Measurements from ENCODE around the gene SSBP4. TPM values are rescaled to one million over a fixed set of nuclear protein-coding genes. Genes with fewer than 3 reads are reported as not detected.
"Not testable (repeated sequence)": the region's sequence is repeated elsewhere in the genome, so short reads cannot be mapped to it uniquely, and the experiment has no call there.

The SSBP4 gene
- polyA plus RNA-seq, 3 donors: 28.1 to 83.2 (median 72.5) TPM

GRCh38 chr19:18391509-18392075, 27.6 kb upstream of the SSBP4 start:
- no peak overlapping the region for H3K27ac ChIP-seq (ENCODE audit: low read depth, low read length)

GRCh38 chr19:18392417-18392816, 26.8 kb upstream of the SSBP4 start:
- 36 to 68% (median 43%) methylated on average over 11 of the region's 11 CpGs for WGBS, 3 donors
- no peak overlapping the region for H3K27ac ChIP-seq (ENCODE audit: low read depth, low read length)

More at GRCh38 chr19:18391509-18392075, 27.6 kb upstream of the SSBP4 start:
- 81 to 83% (median 82%) methylated on average over 9 of the region's 9 CpGs for WGBS, 3 donors

DNA sequence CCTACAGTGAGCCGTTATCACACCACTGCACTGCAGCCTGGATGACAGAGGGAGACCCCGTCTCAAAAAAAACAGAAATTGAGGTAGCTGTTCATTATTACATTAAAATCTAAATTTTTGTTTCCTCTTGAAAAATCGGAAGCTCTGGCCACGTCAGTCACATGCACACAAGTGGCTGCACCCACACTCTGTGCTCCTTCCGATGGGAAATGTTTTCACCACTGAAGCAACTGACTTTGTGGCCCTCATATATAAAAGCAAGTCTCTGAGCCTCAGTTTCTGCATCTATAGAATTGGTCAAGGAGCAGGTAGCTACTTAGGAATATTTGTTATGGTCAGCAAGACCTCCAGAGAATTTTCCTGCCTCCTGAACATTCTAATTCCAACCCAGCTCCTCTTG, 26.3 kb upstream of the SSBP4 start:
- WGBS, 3 donors: 41 to 78% (median 49%) methylated on average over 5 of the region's 5 CpGs

DNA sequence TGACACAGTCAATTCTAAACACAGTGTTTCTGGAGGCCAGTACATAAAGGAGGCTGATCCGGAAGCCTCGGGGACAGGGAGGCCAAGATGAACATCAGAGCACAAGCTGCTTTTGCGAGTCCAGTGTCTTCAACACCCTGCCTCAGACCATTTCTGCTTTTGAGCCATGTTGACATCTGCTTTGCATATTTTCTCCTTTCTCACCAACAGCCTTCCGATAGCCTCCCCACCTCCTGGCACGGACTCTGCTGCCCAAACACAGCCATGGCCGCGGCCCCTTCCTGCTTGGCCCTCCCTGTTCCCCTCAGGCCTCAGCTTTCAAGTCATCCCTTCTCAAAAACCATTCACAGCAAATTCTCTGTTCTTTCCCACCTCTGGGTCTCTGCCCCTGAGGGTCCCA, 25.4 kb upstream of the SSBP4 start:
- 32 to 77% (median 42%) methylated on average over 7 of the region's 7 CpGs for WGBS, 3 donors
- H3K27ac ChIP-seq (ENCODE audit: low read depth, low read length): no peak overlapping the region

More for the DNA sequence above, 26.3 kb upstream of the SSBP4 start:
- no peak overlapping the region for H3K27ac ChIP-seq (ENCODE audit: low read depth, low read length)

DNA sequence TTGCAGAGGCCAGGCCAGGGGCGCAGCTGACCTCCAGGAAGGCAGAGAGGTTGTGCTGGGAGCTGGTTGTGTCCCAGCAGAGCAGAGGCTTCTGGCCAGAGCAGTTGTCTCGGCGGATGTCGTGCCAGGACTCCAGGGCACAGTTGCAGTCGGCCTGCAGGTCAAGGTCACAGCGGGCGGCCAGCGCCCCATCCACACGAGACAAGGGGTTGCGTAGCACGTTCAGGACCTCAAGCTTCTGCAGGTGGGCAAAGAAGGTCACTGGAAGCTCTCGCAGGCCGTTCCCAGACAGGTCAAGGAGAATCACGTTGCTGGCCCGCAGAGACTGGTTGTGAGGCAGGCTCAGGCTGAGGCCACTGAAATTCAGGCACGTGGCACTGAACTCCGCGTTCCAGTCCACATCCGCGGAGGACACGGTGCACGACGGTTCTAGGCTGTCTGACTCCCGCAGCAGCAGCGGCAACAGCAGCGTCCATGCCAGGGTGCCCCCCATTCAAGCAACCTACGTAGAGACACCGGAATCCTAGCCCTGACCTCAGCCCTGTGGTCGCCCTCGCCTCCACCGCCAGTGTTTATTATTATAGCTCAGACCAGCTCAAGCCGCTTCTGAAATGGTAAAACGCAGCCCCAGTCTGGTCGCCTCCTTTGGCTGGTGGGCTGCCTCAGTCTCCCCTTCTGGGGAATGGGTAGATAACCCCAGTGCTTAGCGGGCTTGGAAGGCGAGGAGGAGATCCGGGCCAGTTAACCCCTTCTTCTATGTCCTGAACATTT, 22.5 kb upstream of the SSBP4 start:
- H3K27ac ChIP-seq (ENCODE audit: low read depth, low read length): no peak overlapping the region

DNA sequence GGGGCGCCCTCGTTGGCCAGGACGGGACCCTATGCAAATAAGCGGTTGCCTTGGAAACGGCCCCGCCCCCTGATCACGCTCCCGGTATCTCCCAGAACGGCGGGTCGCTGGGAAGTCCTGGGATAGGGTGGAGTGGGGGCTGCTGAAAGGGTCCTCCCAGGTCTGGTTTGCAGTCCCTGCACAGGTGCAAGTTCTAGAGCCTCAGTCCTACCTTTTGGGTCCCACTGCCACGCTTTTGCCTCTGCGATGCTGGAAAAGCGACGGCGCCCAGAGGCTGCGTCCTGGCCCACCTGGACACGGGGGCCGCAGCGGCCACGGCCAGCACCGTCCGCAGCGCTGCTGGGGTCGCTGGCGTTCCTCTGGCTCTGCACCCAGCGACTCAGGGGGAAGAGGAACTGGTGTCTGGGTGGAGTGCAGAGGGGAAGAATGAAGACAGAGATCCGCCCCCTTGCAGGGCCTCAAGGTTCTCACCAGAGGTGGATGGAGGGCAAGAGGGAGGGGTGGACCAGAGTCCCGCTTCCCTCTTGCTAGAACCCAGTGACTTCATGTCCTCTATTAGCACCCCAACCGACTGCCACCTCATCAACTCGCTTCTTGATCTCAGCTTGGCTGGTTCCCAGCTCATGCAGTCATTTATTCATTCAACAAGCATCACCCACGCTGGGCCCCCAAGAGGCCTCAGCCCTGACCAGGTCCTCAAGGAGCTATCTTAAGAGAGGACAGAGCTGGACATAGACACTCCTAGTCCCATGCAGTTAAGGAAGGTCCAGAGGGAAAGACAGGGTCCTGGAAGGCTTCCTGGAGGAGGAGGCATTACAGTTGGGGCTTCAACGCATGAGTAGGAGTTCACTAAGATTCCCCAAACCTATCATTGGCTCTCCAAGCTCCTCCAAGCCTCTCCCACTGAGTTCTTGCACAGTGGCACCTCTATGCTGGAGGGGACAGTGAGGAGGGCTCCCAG, 21.7 kb upstream of the SSBP4 start, which contains the start of gene LRRC25:
Gene LRRC25 (minus strand): TSS at position 381 of the 961 bp plus-strand sequence. CDS start 659 bp downstream, outside the sequence.
- no peak within 1 kb of the TSS for H3K27ac ChIP-seq (ENCODE audit: low read depth, low read length)
- WGBS, 3 donors: 13 to 20% (median 14%) methylated on average over 33 of the region's 33 CpGs

More for the DNA sequence above, 22.5 kb upstream of the SSBP4 start:
- 48 to 67% (median 63%) methylated on average over 37 of the region's 37 CpGs for WGBS, 3 donors

- 35 to 45% (median 40%) methylated on average over 6 of the region's 6 CpGs for WGBS, 3 donors
Observed at GRCh38 chr19:18399008-18399407, 20.2 kb upstream of the SSBP4 start.

GRCh38 chr19:18401580-18402112, 17.6 kb upstream of the SSBP4 start:
- 32 to 54% (median 37%) methylated on average over 7 of the region's 7 CpGs for WGBS, 3 donors
- no peak overlapping the region for H3K27ac ChIP-seq (ENCODE audit: low read depth, low read length)

More at GRCh38 chr19:18399008-18399407, 20.2 kb upstream of the SSBP4 start:
- H3K27ac ChIP-seq (ENCODE audit: low read depth, low read length): no peak overlapping the region

DNA sequence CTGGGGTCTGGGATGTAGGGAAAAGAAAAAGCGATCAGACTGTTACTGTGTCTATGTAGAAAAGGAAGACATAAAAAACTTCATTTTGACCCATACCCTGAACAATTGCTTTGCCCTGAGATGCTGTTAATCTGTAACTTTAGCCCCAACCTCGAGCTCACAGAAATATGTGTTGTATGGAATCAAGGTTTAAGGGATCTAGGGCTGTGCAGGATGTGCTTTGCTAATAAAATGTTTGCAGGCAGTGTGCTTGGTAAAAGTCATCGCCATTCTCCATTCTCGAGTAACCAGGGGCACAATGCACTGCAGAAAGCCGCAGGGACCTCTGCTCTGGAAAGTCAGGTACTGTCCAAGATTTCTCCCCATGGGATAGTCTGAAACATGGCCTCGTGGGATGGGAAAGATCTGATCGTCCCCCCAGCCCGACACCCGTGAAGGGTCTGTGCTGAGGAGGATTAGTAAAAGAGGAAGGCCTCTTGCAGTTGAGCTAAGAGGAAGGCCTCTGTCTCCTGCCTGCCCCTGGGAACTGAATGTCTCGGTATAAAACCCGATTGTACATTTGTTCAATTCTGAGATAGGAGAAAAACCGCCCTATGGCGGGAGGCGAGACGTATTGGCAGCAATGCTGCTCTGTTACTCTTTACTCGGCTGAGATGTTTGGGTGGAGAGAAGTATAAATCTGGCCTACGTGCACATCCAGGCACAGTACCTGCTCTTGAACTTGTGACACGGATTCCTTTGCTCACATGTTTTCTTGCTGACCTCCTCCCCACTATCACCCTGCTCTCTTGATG, 16.5 kb upstream of the SSBP4 start:
- H3K27ac ChIP-seq (ENCODE audit: low read depth, low read length): not testable (repeated sequence)
- WGBS, 3 donors: 50 to 71% (median 58%) methylated on average over 18 of the region's 18 CpGs

DNA sequence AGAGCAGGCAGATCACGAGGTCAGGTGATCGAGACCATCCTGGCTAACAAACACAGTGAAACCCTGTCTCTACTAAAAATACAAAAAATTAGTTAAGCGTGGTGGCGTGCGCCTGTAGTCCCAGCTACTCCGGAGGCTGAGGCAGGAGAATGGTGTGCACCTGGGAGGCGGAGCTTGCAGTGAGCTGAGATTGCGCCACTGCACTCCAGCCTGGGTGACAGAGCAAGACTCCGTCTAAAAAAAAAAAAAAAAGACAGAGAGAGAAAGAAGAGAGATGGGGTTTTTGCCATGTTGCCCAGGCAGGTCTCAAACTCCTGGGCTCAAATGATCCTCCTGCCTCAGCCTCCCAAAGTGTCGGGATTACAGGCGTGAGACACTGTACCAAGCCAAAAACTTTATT, 13.4 kb upstream of the SSBP4 start:
- not testable (repeated sequence) for H3K27ac ChIP-seq (ENCODE audit: low read depth, low read length)
- 87 to 92% (median 90%) methylated on average over 11 of the region's 11 CpGs for WGBS, 3 donors

DNA sequence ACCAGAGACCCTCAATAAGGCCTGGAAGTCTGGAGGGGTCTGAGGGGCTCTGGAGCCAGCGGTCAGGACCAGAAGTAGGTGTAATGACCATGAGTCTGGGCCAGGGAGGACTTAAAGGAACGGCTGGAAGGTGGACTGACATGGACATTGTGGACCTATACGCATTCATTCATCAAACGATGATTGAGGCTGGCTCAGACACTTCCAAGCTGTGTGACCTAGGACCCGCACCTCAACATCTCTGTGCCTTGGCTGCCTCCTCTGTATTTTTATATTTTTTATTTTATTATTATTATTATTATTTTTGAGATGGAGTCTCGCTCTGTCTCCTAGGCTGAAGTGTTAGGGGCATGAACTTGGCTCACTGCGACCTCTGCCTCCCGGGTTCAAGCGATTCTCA, 12.4 kb upstream of the SSBP4 start:
- WGBS, 3 donors: 92 to 96% (median 93%) methylated on average over 9 of the region's 9 CpGs

GRCh38 chr19:18408053-18408476, 11.1 kb upstream of the SSBP4 start:
- 46 to 54% (median 52%) methylated on average over 10 of the region's 10 CpGs for WGBS, 3 donors
- no peak overlapping the region for H3K27ac ChIP-seq (ENCODE audit: low read depth, low read length)

More for the DNA sequence above, 12.4 kb upstream of the SSBP4 start:
- no peak overlapping the region for H3K27ac ChIP-seq (ENCODE audit: low read depth, low read length)

DNA sequence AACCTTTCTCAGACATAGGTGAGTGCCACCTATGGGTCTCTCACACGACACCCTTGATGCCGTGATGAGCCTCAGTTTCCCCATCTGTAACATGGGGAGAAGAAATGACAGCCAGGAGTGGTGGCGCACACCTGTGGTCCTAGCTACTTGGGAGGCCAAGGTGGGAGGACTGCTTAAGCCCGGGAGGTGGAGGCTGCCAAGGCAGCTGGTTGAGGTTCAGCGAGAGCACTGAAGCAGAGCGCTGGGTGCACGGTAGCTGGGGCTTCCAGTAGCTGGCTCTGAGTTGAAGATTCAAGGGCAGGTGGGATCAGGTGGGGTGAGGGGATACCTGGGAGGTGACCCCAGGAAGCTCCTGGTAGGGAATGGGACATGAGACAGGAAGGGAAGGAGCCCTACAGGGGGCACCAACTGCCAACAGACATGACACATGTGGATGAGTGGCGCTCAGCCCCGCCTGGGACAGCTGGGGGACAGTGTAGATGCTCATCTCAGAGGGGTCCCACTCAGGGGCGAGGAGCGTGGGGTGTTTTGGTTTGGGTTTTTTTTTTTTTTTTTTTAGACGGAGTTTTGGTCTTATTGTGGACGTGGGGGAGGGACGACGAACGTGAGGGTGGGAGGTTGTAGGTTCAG, 6.5 kb upstream of the SSBP4 start:
- 76 to 81% (median 79%) methylated on average over 16 of the region's 16 CpGs for WGBS, 3 donors

GRCh38 chr19:18414504-18415177, 4.6 kb upstream of the SSBP4 start:
- peak overlapping the region; percentile 40 for H3K27ac ChIP-seq (ENCODE audit: low read depth, low read length)
- WGBS, 3 donors: 11 to 40% (median 11%) methylated on average over 11 of the region's 11 CpGs

More for the DNA sequence above, 6.5 kb upstream of the SSBP4 start:
- no peak overlapping the region for H3K27ac ChIP-seq (ENCODE audit: low read depth, low read length)

GRCh38 chr19:18415178-18415867, 3.9 kb upstream of the SSBP4 start:
- 3 to 47% (median 9%) methylated on average over 24 to 25 of the region's 25 CpGs for WGBS, 3 donors
- H3K27ac ChIP-seq (ENCODE audit: low read depth, low read length): peak overlapping the region; percentile 87

DNA sequence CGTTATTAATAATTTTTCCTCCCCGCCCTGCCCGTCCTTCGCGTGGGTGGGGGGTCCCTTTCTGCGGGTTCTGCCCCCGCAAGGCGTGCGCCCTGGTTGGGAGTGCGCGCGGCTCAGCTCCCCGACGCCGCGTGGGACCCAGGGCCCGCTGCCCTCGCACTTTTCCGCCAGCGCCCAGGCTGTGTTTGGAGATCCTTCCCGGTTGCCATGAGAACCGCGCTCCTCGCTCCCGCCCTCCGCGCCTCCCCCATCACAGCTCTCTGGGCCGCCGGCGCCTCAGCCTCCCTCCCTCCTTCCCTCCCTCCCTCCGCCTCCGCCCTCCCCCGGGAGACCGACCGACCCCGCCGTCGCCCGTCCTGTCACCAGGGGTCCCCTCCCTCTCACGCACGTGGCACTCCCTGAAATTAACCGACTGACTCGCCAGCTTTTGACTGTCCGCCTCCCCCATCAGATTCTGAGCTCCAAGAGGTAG, 2.4 kb upstream of the SSBP4 start:
- WGBS, 3 donors: 0 to 1% (median 1%) methylated on average over 41 to 43 of the region's 44 CpGs
- H3K27ac ChIP-seq (ENCODE audit: low read depth, low read length): peak overlapping the region; percentile 14
